DOHH2 (cell line): ENCODE results near the gene CLDN15.

Source experiments
- CTCF ChIP-seq: fragments of 200-600 bp; sonication (generic); IDR thresholded peaks from one replicate; pipeline ENCODE4 v1.5.1; 2014; ENCODE audit warnings: antibody characterized with exemption, mild to moderate bottlenecking, low read depth, low read length; ENCODE audit not compliant: poor library complexity, severe bottlenecking
- EZH2phosphoT487 ChIP-seq: fragments of 200-600 bp; sonication (generic); IDR thresholded peaks from 2 replicates; pipeline ENCODE4 v1.6.1; 2017; ENCODE audit warnings: borderline replicate concordance, mild to moderate bottlenecking, antibody characterized with exemption, low read length, moderate library complexity, mixed read lengths

- TF ChIP-seq CTCF (no peak), EZH2phosphoT487 (no peak)
Measured at GRCh38 chr7:101205901-101206664, 31.5 kb downstream of the CLDN15 start.
